ENCODE data around the gene SEC24D.

Gene SEC24D

DNA sequence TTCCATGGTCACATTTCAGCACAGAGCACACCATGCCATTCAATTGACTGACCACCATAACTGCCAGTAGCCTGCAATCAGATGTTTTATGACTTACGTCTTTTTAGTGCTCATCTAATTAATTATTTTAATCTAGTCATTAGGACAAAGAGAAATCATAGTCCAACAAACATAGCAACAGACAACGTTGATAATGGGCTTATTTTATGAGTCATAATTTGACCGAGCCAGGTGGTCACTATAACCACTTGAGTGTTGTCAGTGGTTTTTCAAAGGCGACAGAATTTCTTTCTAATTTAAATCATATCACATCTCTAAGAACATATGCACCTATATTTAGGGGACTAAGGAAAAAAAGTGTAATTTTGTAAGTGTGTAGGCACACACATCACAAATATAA is 1.9 kb downstream of the SEC24D start:
- H3K79me2 ChIP-seq (ENCODE audit: insufficient read depth, low read length) = peaks cover 19% of the 10 kb centered on the region
- no peak for TF ChIP-seq EZH2phosphoT487 (conservative IDR thresholded peaks at IDR 0.05; ENCODE audit: low read length)
- TF ChIP-seq, protein P1, sequence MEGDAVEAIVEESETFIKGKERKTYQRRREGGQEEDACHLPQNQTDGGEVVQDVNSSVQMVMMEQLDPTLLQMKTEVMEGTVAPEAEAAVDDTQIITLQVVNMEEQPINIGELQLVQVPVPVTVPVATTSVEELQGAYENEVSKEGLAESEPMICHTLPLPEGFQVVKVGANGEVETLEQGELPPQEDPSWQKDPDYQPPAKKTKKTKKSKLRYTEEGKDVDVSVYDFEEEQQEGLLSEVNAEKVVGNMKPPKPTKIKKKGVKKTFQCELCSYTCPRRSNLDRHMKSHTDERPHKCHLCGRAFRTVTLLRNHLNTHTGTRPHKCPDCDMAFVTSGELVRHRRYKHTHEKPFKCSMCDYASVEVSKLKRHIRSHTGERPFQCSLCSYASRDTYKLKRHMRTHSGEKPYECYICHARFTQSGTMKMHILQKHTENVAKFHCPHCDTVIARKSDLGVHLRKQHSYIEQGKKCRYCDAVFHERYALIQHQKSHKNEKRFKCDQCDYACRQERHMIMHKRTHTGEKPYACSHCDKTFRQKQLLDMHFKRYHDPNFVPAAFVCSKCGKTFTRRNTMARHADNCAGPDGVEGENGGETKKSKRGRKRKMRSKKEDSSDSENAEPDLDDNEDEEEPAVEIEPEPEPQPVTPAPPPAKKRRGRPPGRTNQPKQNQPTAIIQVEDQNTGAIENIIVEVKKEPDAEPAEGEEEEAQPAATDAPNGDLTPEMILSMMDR (IDR thresholded peaks at IDR 0.05; ENCODE audit: insufficient read depth, low read length, poor library complexity, severe bottlenecking) = no peak
- H3K9me3 ChIP-seq (ENCODE audit: insufficient read depth, low read length) = no peaks in the 10 kb centered on the region
- no peaks in the 10 kb centered on the region for H3K36me3 ChIP-seq (ENCODE audit: low read length)
- no peaks in the 10 kb centered on the region for H3F3A ChIP-seq (ENCODE audit: insufficient read depth)
- no peak overlapping the region for H2AFZ ChIP-seq (ENCODE audit: low read depth, low read length, severe bottlenecking)
- H4K20me1 ChIP-seq (ENCODE audit: low read depth, low read length) = no peaks in the 10 kb centered on the region
- H3K4me2 ChIP-seq (ENCODE audit: low read depth, low read length, poor library complexity, severe bottlenecking) = peak overlapping the region; percentile 91
- no peak overlapping the region for H3K27ac ChIP-seq (ENCODE audit: low read depth, low read length)
- H3K9ac ChIP-seq (ENCODE audit: low read length) = no peak overlapping the region
- H3K9me2 ChIP-seq (replicated peaks; ENCODE audit: insufficient read depth, low read length) = no peaks in the 10 kb centered on the region
- H3K27me3 ChIP-seq (ENCODE audit: low read length) = no peaks in the 10 kb centered on the region
- H3K4me3 ChIP-seq (ENCODE audit: insufficient read depth, low read length, poor library complexity, severe bottlenecking) = no peak overlapping the region

DNA sequence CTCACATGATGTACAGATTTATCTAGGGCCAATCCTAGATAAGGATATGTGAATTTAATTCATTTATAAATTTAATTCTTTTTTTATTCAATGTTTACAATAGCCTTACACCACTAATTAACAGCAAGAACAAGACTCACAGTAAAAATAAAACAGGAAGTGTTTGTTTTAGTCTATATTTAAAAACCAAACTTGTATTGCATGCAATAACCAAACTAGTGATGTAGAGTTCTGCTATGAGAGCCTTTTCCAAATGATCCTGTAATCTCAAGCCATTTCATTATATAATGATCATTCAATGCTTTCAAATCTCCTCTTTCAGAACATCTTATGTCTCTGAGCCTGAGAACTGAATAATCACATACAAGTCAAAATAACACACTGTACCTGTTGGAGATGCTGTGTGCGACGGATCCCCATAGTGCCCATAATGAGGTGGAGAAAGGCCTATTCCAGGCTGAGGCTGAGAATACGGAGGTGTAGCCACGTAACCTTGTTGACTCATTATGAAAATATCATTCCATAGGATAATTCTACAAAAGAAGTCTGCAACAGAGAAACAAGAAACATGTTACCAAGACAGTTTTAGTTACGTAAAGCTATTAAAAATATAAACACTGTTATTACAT is 2.6 kb downstream of the SEC24D start:
- Histone ChIP-seq H3K4me2 (ENCODE audit: low read depth, low read length, poor library complexity, severe bottlenecking) (no peak overlapping the region), H3K27me3 (ENCODE audit: low read length) (no peaks in the 10 kb centered on the region), H4K20me1 (ENCODE audit: low read depth, low read length) (no peaks in the 10 kb centered on the region), H3K79me2 (ENCODE audit: insufficient read depth, low read length) (peaks cover 26% of the 10 kb centered on the region), H3K27ac (ENCODE audit: low read depth, low read length) (no peak overlapping the region), H3K9ac (ENCODE audit: low read length) (no peak overlapping the region), H2AFZ (ENCODE audit: low read depth, low read length, severe bottlenecking) (no peak overlapping the region), H3F3A (ENCODE audit: insufficient read depth) (no peaks in the 10 kb centered on the region), H3K9me3 (ENCODE audit: insufficient read depth, low read length) (no peaks in the 10 kb centered on the region), H3K9me2 (replicated peaks; ENCODE audit: insufficient read depth, low read length) (no peaks in the 10 kb centered on the region), H3K36me3 (ENCODE audit: low read length) (no peaks in the 10 kb centered on the region), H3K4me3 (ENCODE audit: insufficient read depth, low read length, poor library complexity, severe bottlenecking) (no peak overlapping the region)
- no peak for TF ChIP-seq EZH2phosphoT487 (conservative IDR thresholded peaks at IDR 0.05; ENCODE audit: low read length)
- TF ChIP-seq, protein P1 (IDR thresholded peaks at IDR 0.05; ENCODE audit: insufficient read depth, low read length, poor library complexity, severe bottlenecking) = no peak

DNA sequence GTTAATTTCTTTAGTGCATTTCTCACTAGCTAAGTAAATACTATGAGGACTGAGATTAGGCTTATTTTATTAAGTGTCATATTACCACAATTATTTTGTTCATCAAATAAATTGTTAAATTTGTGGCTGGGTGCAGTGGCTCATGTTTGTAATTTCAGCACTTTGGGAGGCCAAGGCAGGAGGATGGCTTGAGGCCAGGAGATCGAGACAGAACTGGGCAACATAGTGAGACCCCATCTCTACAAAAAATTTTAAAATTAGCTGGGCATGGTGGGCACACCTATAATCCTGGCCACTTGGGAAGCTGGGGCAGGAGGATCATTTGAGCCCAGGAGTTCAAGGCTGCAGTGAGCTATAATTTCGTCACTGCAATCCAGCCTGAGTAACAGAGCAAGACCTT is 6.8 kb downstream of the SEC24D start:
- Histone ChIP-seq H3K4me2 (ENCODE audit: low read depth, low read length, poor library complexity, severe bottlenecking) (no peak overlapping the region), H2AFZ (ENCODE audit: low read depth, low read length, severe bottlenecking) (no peak overlapping the region), H3K27me3 (ENCODE audit: low read length) (no peaks in the 10 kb centered on the region), H3K79me2 (ENCODE audit: insufficient read depth, low read length) (peaks cover 24% of the 10 kb centered on the region), H3K9me2 (replicated peaks; ENCODE audit: insufficient read depth, low read length) (no peaks in the 10 kb centered on the region), H4K20me1 (ENCODE audit: low read depth, low read length) (no peaks in the 10 kb centered on the region), H3K9me3 (ENCODE audit: insufficient read depth, low read length) (no peaks in the 10 kb centered on the region), H3K36me3 (ENCODE audit: low read length) (no peaks in the 10 kb centered on the region), H3F3A (ENCODE audit: insufficient read depth) (no peaks in the 10 kb centered on the region), H3K9ac (ENCODE audit: low read length) (no peak overlapping the region), H3K4me3 (ENCODE audit: insufficient read depth, low read length, poor library complexity, severe bottlenecking) (no peak overlapping the region), H3K27ac (ENCODE audit: low read depth, low read length) (no peak overlapping the region)
- TF ChIP-seq EZH2phosphoT487 (conservative IDR thresholded peaks at IDR 0.05; ENCODE audit: low read length) = no peak
- TF ChIP-seq, protein P1 (IDR thresholded peaks at IDR 0.05; ENCODE audit: insufficient read depth, low read length, poor library complexity, severe bottlenecking) = no peak

All from SU-DHL-6 (cell line).